Naive thymus-derived CD4-positive, alpha-beta T cell (primary cell): Measurements from ENCODE around the gene WDR73. TPM values are rescaled to one million over a fixed set of nuclear protein-coding genes. Genes with fewer than 3 reads are reported as not detected.
A peak's percentile ranks its signal among the peaks of the same experiment; 100 is the strongest.

ENCODE experiments used
- ATAC-seq: fragments of 150-1000 bp; cut with Tn5 transposase; 2 replicates; pipeline ENCODE4 v1.10.0; 2021; ENCODE audit warnings: mild to moderate bottlenecking, moderate library complexity
- CTCF ChIA-PET: fragments of 350-600 bp; sonication (Branson Sonifier 250); formaldehyde crosslinking; loops from one replicate; lab custom pipeline; 2021; ENCODE audit warnings: antibody characterized with exemption; lab: Charles Lee
- POLR2A ChIA-PET: fragments of 350-600 bp; sonication (Branson Sonifier 250); formaldehyde crosslinking; loops from one replicate; lab custom pipeline; 2021; ENCODE audit warnings: antibody characterized with exemption, inconsistent platforms; lab: Charles Lee
- DNase-seq, 9 donors: peaks; one replicate each; pipeline versions ENCODE4 v3.0.0 to v3.0.0-alpha.2; 2020 to 2022; ENCODE audit warnings: mixed read lengths in 1 of 9
- H3K27ac ChIP-seq: one replicate; pipeline ENCODE4 v1.7.0; 2013; ENCODE audit warnings: mild to moderate bottlenecking, low read depth, low read length, moderate library complexity
- H3K27me3 ChIP-seq, 2 donors: one replicate each; pipeline ENCODE4 v1.7.0; 2013; ENCODE audit warnings: low read length in 2 of 2, mild to moderate bottlenecking in 2 of 2, moderate library complexity in 2 of 2; ENCODE audit not compliant: control insufficient read depth in 2 of 2, insufficient read depth in 2 of 2
- H3K36me3 ChIP-seq, 3 experiments: 1 replicate in 2 of 3; 2 replicates in 1 of 3; pipeline ENCODE4 v1.7.0; 2013; ENCODE audit warnings: low read length in 3 of 3, mild to moderate bottlenecking in 3 of 3, moderate library complexity in 1 of 3; ENCODE audit not compliant: insufficient read depth in 3 of 3, control insufficient read depth in 2 of 3
- H3K4me1 ChIP-seq, 2 donors: one replicate each; pipeline ENCODE4 v1.7.0; 2013; ENCODE audit warnings: low read length in 2 of 2, mild to moderate bottlenecking in 2 of 2, moderate library complexity in 1 of 2; ENCODE audit not compliant: control insufficient read depth in 2 of 2, insufficient read depth in 2 of 2
- H3K4me3 ChIP-seq: 2 replicates; pipeline ENCODE4 v1.7.0; 2013; ENCODE audit warnings: mild to moderate bottlenecking, low read length
- H3K9me3 ChIP-seq, 3 experiments: 1 replicate in 2 of 3; 2 replicates in 1 of 3; pipeline ENCODE4 v1.7.0; 2013; ENCODE audit warnings: low read length in 3 of 3; ENCODE audit not compliant: control insufficient read depth in 2 of 3
- H3K27ac Mint-ChIP-seq, 9 donors: one replicate each; pipeline ENCODE4 v1.8.0; 2020 to 2022; ENCODE audit warnings: mixed read lengths in 9 of 9, mild to moderate bottlenecking in 8 of 9, moderate library complexity in 5 of 9, inconsistent platforms in 2 of 9
- H3K27me3 Mint-ChIP-seq, 5 donors: one replicate each; pipeline ENCODE4 v1.8.0; 2021 to 2022; ENCODE audit warnings: mixed read lengths in 5 of 5, mild to moderate bottlenecking in 1 of 5
- H3K36me3 Mint-ChIP-seq, 5 donors: one replicate each; pipeline ENCODE4 v1.8.0; 2020 to 2022; ENCODE audit warnings: mixed read lengths in 5 of 5, mild to moderate bottlenecking in 3 of 5, inconsistent platforms in 1 of 5
- H3K4me1 Mint-ChIP-seq, 7 donors: one replicate each; pipeline ENCODE4 v1.8.0; 2020 to 2022; ENCODE audit warnings: mixed read lengths in 7 of 7, mild to moderate bottlenecking in 3 of 7, inconsistent platforms in 1 of 7
- H3K4me3 Mint-ChIP-seq, 10 donors: one replicate each; pipeline ENCODE4 v1.8.0; 2020 to 2022; ENCODE audit warnings: mild to moderate bottlenecking in 10 of 10, mixed read lengths in 10 of 10, moderate library complexity in 6 of 10, inconsistent platforms in 2 of 10
- H3K9me3 Mint-ChIP-seq, 11 donors: one replicate each; pipeline ENCODE4 v1.8.0; 2020 to 2022; ENCODE audit warnings: mixed read lengths in 11 of 11, mild to moderate bottlenecking in 4 of 11, inconsistent platforms in 1 of 11, moderate library complexity in 1 of 11
- intact Hi-C, 2 donors: fragments of 100-400 bp; cut with micrococcal nuclease; formaldehyde crosslinking; loops; one replicate each; pipeline ENCODE4 v1.15.1; 2023
- polyA plus RNA-seq, 2 donors: library from polyadenylated mRNA; unstranded; fragments of 300-500 nt; fragmentation: Illumina TruSeq; gene quantifications; one replicate each; pipeline ENCODE4 v1.2.3, GENCODE V29; 2021
- total RNA-seq, 6 experiments: library from RNA in 5 of 6; stranded (reverse) in 5 of 6; gene quantifications; 1 replicate in 5 of 6; 2 replicates in 1 of 6; pipeline ENCODE4 v1.2.3 and lab custom pipeline; 2021 to 2026

The WDR73 gene
- total and polyA plus RNA-seq, 7 experiments from 2014 or later = 22.0 to 47.7 (median 27.5) TPM

DNA sequence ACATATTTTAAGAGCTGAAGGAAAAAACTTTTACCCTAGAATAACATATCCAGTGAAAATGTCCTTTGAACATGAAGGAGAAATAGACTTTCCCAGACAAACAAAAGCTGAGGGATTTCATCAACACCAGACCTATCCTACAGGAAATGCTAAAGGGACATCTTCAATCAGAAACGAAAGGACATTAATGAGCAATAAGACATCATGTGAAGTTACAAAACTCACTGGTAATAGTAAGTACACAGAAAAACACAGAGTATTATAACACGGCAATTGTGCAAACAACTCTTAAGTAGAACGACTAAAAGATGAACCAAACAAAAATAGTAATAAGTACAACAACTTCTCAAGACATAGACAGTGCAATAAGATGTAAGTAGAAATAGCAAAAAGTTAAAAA lies 56.8 kb downstream of the WDR73 start:
- intact Hi-C loops = loop anchor here (5.0 to 10.0 kb wide), 2 partner anchors 120 to 448 kb away; partner anchors contain the start of gene SEC11A (in 1 of the 2)

DNA sequence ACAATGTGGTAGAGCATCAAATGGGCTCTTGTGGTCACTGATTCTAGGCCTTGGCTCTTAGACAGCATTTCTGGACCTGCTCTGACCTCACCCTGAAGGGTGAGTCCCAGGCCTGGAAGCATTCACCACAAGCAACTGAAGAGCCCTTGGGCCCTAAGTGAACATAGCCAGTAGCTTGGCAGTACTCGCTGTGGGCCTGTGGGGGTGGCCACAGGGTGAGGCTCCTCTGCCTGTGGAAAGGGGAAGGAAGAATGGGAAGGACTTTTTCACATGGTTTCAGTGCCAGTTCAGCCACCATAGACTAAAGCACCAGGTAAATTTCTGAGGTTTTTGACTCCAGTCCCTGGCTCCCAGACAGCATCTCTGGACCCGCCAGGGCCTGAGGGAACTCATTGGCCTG lies 58.4 kb downstream of the WDR73 start:
- peaks cover 33 to 56% (median 49%) of the 10 kb centered on the region in 7 donors for H3K4me1 Mint-ChIP-seq
- CTCF ChIA-PET = interaction anchor here (0.6 kb wide), 1 partner anchor 99 kb away, joined by 5 read pairs; no protein-coding TSS in a partner anchor

More for the DNA sequence above, 56.8 kb downstream of the WDR73 start:
- no peak for ATAC-seq
- Mint-ChIP-seq H3K4me3 (peak overlapping the region in 2 of 10 donors; percentile 89 to 92), H3K36me3 (peaks cover 0 to 5% (median 0%) of the 10 kb centered on the region in 5 donors), H3K27ac (peak overlapping the region; percentile 27 to 92 (median 60)), H3K4me1 (peaks cover 37 to 62% (median 52%) of the 10 kb centered on the region in 7 donors), H3K9me3 (peaks cover 0 to 3% (median 0%) of the 10 kb centered on the region in 11 donors), H3K27me3 (peaks cover 0 to 4% (median 0%) of the 10 kb centered on the region in 5 donors)
- CTCF ChIA-PET = interaction anchor here (1.1 to 2.2 kb wide), 5 partner anchors 9 to 284 kb away, joined by 3 to 18 read pairs (median 5); no protein-coding TSS in a partner anchor
- no peak overlapping the region for H3K27ac ChIP-seq
- H3K4me3 ChIP-seq = no peak overlapping the region
- H3K4me1 ChIP-seq = peaks cover 23 to 24% of the 10 kb centered on the region in 2 donors
- POLR2A ChIA-PET = interaction anchor here (1.0 to 5.1 kb wide), 2 partner anchors 17 to 37 kb away, joined by 3 to 115 read pairs; no protein-coding TSS in a partner anchor
- peaks cover 0 to 8% (median 0%) of the 10 kb centered on the region in 3 experiments for H3K36me3 ChIP-seq
- no peak for DNase-seq
- no peaks in the 10 kb centered on the region for H3K27me3 ChIP-seq
- H3K9me3 ChIP-seq = no peaks in the 10 kb centered on the region

DNA sequence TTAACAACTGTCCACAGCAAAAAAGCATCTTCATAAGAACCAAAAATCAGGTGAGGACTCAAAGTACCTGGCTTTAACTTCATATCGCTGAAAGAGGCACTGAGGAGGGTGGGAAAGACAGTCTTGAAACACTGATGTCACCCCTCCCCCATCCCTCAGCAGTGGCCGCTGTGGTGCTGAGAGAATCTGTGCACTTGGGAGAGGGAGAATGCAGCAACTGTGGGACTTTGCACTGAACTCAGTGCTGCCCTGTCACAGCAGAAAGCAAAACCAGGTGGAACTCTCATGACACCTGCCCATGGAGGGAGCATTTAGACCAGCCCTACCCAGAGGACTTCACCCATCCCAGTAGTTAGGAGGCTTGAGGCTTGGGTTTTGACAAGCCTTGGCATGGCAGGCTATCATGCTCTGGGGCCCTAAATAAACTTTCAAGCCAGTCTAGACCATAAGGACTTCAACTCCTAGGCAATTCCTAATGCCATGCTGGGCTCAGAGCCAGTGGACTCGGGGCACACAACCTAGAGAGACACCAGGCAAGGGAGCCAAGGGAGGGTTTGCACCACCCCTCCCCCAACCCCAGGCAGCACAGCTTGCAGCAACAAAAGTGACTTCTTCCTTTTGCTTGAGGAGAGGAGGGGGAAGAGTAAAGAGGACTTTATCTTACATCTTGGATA lies 59.3 kb downstream of the WDR73 start:
- Mint-ChIP-seq H3K4me3 (no peak overlapping the region), H3K9me3 (peaks cover 0 to 3% (median 0%) of the 10 kb centered on the region in 11 donors), H3K4me1 (peaks cover 31 to 52% (median 41%) of the 10 kb centered on the region in 7 donors), H3K27me3 (peaks cover 0 to 13% (median 0%) of the 10 kb centered on the region in 5 donors), H3K27ac (peak overlapping the region in 2 of 9 donors; percentile 53 to 88), H3K36me3 (peaks cover 0 to 5% (median 0%) of the 10 kb centered on the region in 5 donors)
- POLR2A ChIA-PET = interaction anchor here (1.1 kb wide), 1 partner anchor 37 kb away, joined by 3 read pairs; no protein-coding TSS in a partner anchor
- no peaks in the 10 kb centered on the region for H3K27me3 ChIP-seq
- no peaks in the 10 kb centered on the region for H3K9me3 ChIP-seq
- H3K36me3 ChIP-seq = no peaks in the 10 kb centered on the region
- H3K4me3 ChIP-seq = no peak overlapping the region
- CTCF ChIA-PET = interaction anchor here (0.6 to 1.1 kb wide), 4 partner anchors 9 to 100 kb away, joined by 3 to 5 read pairs (median 3); no protein-coding TSS in a partner anchor
- DNase-seq (no peak), ATAC-seq (no peak)
- no peak overlapping the region for H3K27ac ChIP-seq
- H3K4me1 ChIP-seq = peaks cover 18 to 20% of the 10 kb centered on the region in 2 donors
- intact Hi-C loops = loop anchor here (5.0 to 10.0 kb wide), 2 partner anchors 123 to 450 kb away; partner anchors contain the start of gene SEC11A (in 1 of the 2)

More for the DNA sequence above, 58.4 kb downstream of the WDR73 start:
- DNase-seq (no peak), ATAC-seq (no peak)
- Histone ChIP-seq H3K4me3 (no peak overlapping the region), H3K9me3 (no peaks in the 10 kb centered on the region), H3K27me3 (no peaks in the 10 kb centered on the region), H3K36me3 (peaks cover 0 to 3% (median 0%) of the 10 kb centered on the region in 3 experiments), H3K27ac (no peak overlapping the region), H3K4me1 (peaks cover 18 to 23% of the 10 kb centered on the region in 2 donors)
- peaks cover 0 to 10% (median 0%) of the 10 kb centered on the region in 5 donors for H3K27me3 Mint-ChIP-seq
- POLR2A ChIA-PET = no interaction called here
- peaks cover 0 to 5% (median 0%) of the 10 kb centered on the region in 5 donors for H3K36me3 Mint-ChIP-seq
- peaks cover 0 to 3% (median 0%) of the 10 kb centered on the region in 11 donors for H3K9me3 Mint-ChIP-seq
- intact Hi-C loops = loop anchor here (5.0 to 10.0 kb wide), 2 partner anchors 122 to 449 kb away; partner anchors contain the start of gene SEC11A (in 1 of the 2)
- H3K4me3 Mint-ChIP-seq = no peak overlapping the region
- peak overlapping the region in 3 of 9 donors; percentile 48 to 88 (median 52) for H3K27ac Mint-ChIP-seq

DNA sequence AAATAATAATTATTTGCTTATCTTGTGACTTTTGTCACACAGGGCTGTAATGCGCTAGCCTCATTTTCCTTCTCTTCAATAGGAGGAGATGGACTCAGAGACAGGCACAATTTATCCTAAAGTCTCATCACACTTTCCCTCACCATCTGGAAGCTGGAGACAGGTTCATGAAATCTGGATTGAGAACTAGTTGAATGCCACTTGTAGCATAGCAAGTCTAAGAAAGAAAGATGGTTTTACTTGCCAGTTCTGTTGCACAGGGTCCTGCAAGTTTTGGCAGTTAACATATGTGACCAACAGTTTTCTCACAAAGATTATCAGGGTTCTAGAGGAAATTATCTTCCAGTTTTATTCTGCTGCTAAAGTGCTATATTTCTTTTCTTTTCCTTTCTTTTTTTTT lies 62.3 kb downstream of the WDR73 start:
- H3K36me3 Mint-ChIP-seq = peaks cover 0 to 5% (median 0%) of the 10 kb centered on the region in 5 donors
- H3K4me3 ChIP-seq = no peak overlapping the region
- H3K4me1 ChIP-seq = no peaks in the 10 kb centered on the region
- DNase-seq (no peak), ATAC-seq (no peak)
- no peaks in the 10 kb centered on the region for H3K36me3 ChIP-seq
- H3K27me3 Mint-ChIP-seq = peaks cover 0 to 22% (median 0%) of the 10 kb centered on the region in 5 donors
- no peaks in the 10 kb centered on the region for H3K9me3 ChIP-seq
- POLR2A ChIA-PET = interaction anchor here (0.9 kb wide), 1 partner anchor 10 kb away, joined by 4 read pairs; no protein-coding TSS in a partner anchor
- H3K27ac ChIP-seq = no peak overlapping the region
- intact Hi-C loops = loop anchor here in 1 of 2 donors (10.0 kb wide), 1 partner anchor 453 kb away; no protein-coding TSS in a partner anchor
- peaks cover 0 to 2% (median 0%) of the 10 kb centered on the region in 11 donors for H3K9me3 Mint-ChIP-seq
- H3K4me1 Mint-ChIP-seq = peaks cover 12 to 24% (median 17%) of the 10 kb centered on the region in 7 donors
- no peaks in the 10 kb centered on the region for H3K27me3 ChIP-seq
- no peak overlapping the region for H3K4me3 Mint-ChIP-seq
- no peak overlapping the region for H3K27ac Mint-ChIP-seq
- CTCF ChIA-PET = interaction anchor here (0.5 kb wide), 1 partner anchor 337 kb away, joined by 3 read pairs; no protein-coding TSS in a partner anchor

DNA sequence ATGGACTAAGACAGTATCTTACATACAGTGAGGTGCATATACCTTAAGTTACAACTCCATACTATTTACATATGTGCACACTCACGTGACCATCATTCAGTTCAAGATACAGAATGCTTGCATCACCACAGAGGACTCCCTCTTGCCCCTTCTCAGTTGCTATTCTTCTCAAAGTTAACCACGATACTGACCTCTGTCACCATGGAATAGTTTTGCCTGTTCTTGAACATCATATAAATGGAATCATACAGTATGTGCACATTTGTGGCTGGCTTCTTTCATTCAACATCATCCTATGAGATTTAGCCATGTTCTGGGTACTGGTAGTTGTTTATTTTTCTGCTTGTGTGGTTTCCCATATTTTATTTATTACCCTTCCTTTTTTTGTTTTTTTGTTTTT lies 63.7 kb downstream of the WDR73 start:
- H3K36me3 Mint-ChIP-seq = peaks cover 0 to 5% (median 0%) of the 10 kb centered on the region in 5 donors
- H3K4me1 Mint-ChIP-seq = peaks cover 8 to 15% (median 14%) of the 10 kb centered on the region in 7 donors
- H3K27ac ChIP-seq = no peak overlapping the region
- ChIA-PET CTCF (interaction anchor here (0.6 to 3.6 kb wide), 4 partner anchors 47 to 338 kb away, joined by 3 to 19 read pairs (median 5); no protein-coding TSS in a partner anchor), POLR2A (no interaction called here)
- H3K27me3 Mint-ChIP-seq = peaks cover 0 to 31% (median 3%) of the 10 kb centered on the region in 5 donors
- no peak overlapping the region for H3K4me3 ChIP-seq
- H3K36me3 ChIP-seq = no peaks in the 10 kb centered on the region
- intact Hi-C loops = loop anchor here in 1 of 2 donors (10.0 kb wide), 1 partner anchor 454 kb away; no protein-coding TSS in a partner anchor
- H3K4me1 ChIP-seq = no peaks in the 10 kb centered on the region
- H3K9me3 ChIP-seq = no peaks in the 10 kb centered on the region
- ATAC-seq (no peak), DNase-seq (no peak)
- H3K4me3 Mint-ChIP-seq = no peak overlapping the region
- peak overlapping the region in 1 of 9 donors; percentile 38 for H3K27ac Mint-ChIP-seq
- H3K27me3 ChIP-seq = no peaks in the 10 kb centered on the region
- peaks cover 0 to 2% (median 0%) of the 10 kb centered on the region in 11 donors for H3K9me3 Mint-ChIP-seq
